GM18861 (cell line): ENCODE data around the gene HERPUD2.
"Not testable (repeated sequence)": the region's sequence is repeated elsewhere in the genome, so short reads cannot be mapped to it uniquely, and the experiment has no call there.

Experiments
- ATAC-seq: cut with Tn5 transposase; IDR thresholded peaks from one replicate; pipeline ENCODE4 v1.9.1; 2021; ENCODE audit not compliant: unreplicated experiment

HERPUD2 gene

GRCh38 chr7:35623381-35623780 lies 71.6 kb downstream of the HERPUD2 start:
- no peak for ATAC-seq

GRCh38 chr7:35619863-35620262 lies 75.1 kb downstream of the HERPUD2 start:
- no peak for ATAC-seq

GRCh38 chr7:35617041-35617440 lies 77.9 kb downstream of the HERPUD2 start:
- ATAC-seq, result no peak

- ATAC-seq, result no peak
Measured at GRCh38 chr7:35613150-35613549, 81.8 kb downstream of the HERPUD2 start.

GRCh38 chr7:35605760-35606159 lies 89.2 kb downstream of the HERPUD2 start:
- ATAC-seq, result no peak

GRCh38 chr7:35604595-35604994 lies 90.3 kb downstream of the HERPUD2 start:
- no peak for ATAC-seq

GRCh38 chr7:35599645-35600044 lies 95.3 kb downstream of the HERPUD2 start:
- ATAC-seq, result no peak

- ATAC-seq, result no peak
Measured at GRCh38 chr7:35599061-35599460, 95.9 kb downstream of the HERPUD2 start.

GRCh38 chr7:35596061-35596460 lies 98.9 kb downstream of the HERPUD2 start:
- no peak for ATAC-seq

- no peak for ATAC-seq
Measured at GRCh38 chr7:35593899-35594298, 101.0 kb downstream of the HERPUD2 start.

GRCh38 chr7:35588647-35589046 lies 106.3 kb downstream of the HERPUD2 start:
- ATAC-seq, result no peak

- ATAC-seq, result no peak
Measured at GRCh38 chr7:35584990-35585389, 109.9 kb downstream of the HERPUD2 start.

GRCh38 chr7:35584533-35584932 lies 110.4 kb downstream of the HERPUD2 start:
- not testable (repeated sequence) for ATAC-seq
